H1 (cell line): ENCODE data around the gene LNPEP. TPM values are rescaled to one million over a fixed set of nuclear protein-coding genes. Genes with fewer than 3 reads are reported as not detected.

Source experiments
- BACH1 ChIP-seq: IDR thresholded peaks from 2 replicates; pipeline ENCODE4 v1.6.1; 2012; ENCODE audit warnings: low read length, improper control_type of control experiment
- BRCA1 ChIP-seq: IDR thresholded peaks from 2 replicates; pipeline ENCODE4 v1.6.1; 2012; ENCODE audit warnings: low read depth, low read length, improper control_type of control experiment
- CEBPB ChIP-seq: IDR thresholded peaks from 2 replicates; pipeline ENCODE4 v1.6.1; 2012; ENCODE audit warnings: low read depth, low read length
- CHD7 ChIP-seq: fragments of 300-600 bp; sonication (generic); IDR thresholded peaks from 2 replicates; pipeline ENCODE4 v1.7.1; 2012; ENCODE audit warnings: low read length, moderate library complexity, mild to moderate bottlenecking, inconsistent platforms; ENCODE audit not compliant: insufficient replicate concordance
- CTBP2 ChIP-seq: IDR thresholded peaks from 2 replicates; pipeline ENCODE4 v1.7.0; 2011; ENCODE audit warnings: borderline replicate concordance, mild to moderate bottlenecking, moderate library complexity, mixed read lengths, low read length; ENCODE audit not compliant: insufficient read depth, insufficient read length
- EZH2 ChIP-seq: fragments of 200-600 bp; sonication (generic); IDR thresholded peaks from 2 replicates; pipeline ENCODE4 v1.7.1; 2012; ENCODE audit warnings: low read depth, mild to moderate bottlenecking, moderate library complexity, low read length, inconsistent platforms; ENCODE audit not compliant: severe bottlenecking
- KDM5A ChIP-seq: fragments of 200-600 bp; IDR thresholded peaks from 2 replicates; pipeline ENCODE4 v1.7.1; 2012; ENCODE audit warnings: mild to moderate bottlenecking, low read length, inconsistent platforms, mixed read lengths
- MAX ChIP-seq: IDR thresholded peaks from 2 replicates; pipeline ENCODE4 v1.6.1; 2012; ENCODE audit warnings: inconsistent platforms
- NRF1 ChIP-seq: IDR thresholded peaks from 2 replicates; pipeline ENCODE4 v1.6.1; 2011; ENCODE audit warnings: mild to moderate bottlenecking, low read depth, low read length, improper control_type of control experiment
- PHF8 ChIP-seq: fragments of 200-600 bp; sonication (generic); conservative IDR thresholded peaks from 2 replicates; pipeline ENCODE4 v1.7.1; 2012; ENCODE audit warnings: low read depth, mild to moderate bottlenecking, inconsistent platforms, low read length, moderate library complexity
- RNF2 ChIP-seq: fragments of 200-900, 300-1000 bp; sonication (generic); IDR thresholded peaks from 2 replicates; pipeline ENCODE4 v1.7.1; 2016; ENCODE audit warnings: borderline replicate concordance, low read depth, mild to moderate bottlenecking, antibody characterized with exemption, low read length; ENCODE audit not compliant: poor library complexity, severe bottlenecking; ENCODE audit errors: missing control alignments
- YY1 ChIP-seq: IDR thresholded peaks from 2 replicates; pipeline ENCODE4 v1.6.1; 2011; ENCODE audit warnings: low read depth, mild to moderate bottlenecking, low read length
- polyA plus RNA-seq, 7 experiments: library from polyadenylated mRNA; depleted of rRNA in 3 of 7; stranded (reverse) in 5 of 7; unstranded in 2 of 7; fragments of >200 nt in 5 of 7; fragments of 200-250 nt in 2 of 7; gene quantifications; 1 replicate in 5 of 7; 2 replicates in 1 of 7; 4 replicates in 1 of 7; pipeline versions ENCODE4 v1.2.1 to v1.2.3, GENCODE V29; 2011 to 2013; ENCODE audit warnings: missing spikeins in 2 of 7, mixed read lengths in 2 of 7
- total RNA-seq: library from RNA; stranded (reverse); fragmentation: NEBNext Ultra II Directional; extraction: Animal tissue kit (Norgen Biotek cat#: 25700); gene quantifications from 2 replicates; pipeline ENCODE4 v1.2.1, GENCODE V29; 2021

Gene LNPEP
- total and polyA plus RNA-seq, 2 of the 8 experiments (the other 6 are each of a cell fraction or from before 2014, with no cell fraction given): 1.8 to 4.5 TPM

GRCh38 chr5:96902876-96903275 lies 33.0 kb upstream of the LNPEP start (continued):
- TF ChIP-seq CHD7 (no peak), CTBP2 (no peak), CEBPB (no peak), PHF8 (no peak), RNF2 (no peak), BACH1 (no peak), YY1 (no peak), BRCA1 (no peak), EZH2 (no peak), KDM5A (no peak), MAX (no peak), NRF1 (no peak)
